ENCODE results near the gene ST7.
"Not testable (repeated sequence)": the region's sequence is repeated elsewhere in the genome, so short reads cannot be mapped to it uniquely, and the experiment has no call there.

ST7 gene

GRCh38 chr7:116953372-116953905, at the start of gene ST7:
Gene ST7 (plus strand): TSS chr7:116953501. CDS start chr7:116953541, 40 bp downstream.
- ATAC-seq: peak; percentile 64
- Mint-ChIP-seq H3K27ac (peak within 1 kb of the TSS; percentile 87), H3K9me3 (no peaks in the 10 kb centered on the region), H3K4me3 (peak within 1 kb of the TSS; percentile 90), H3K4me1 (peaks cover 31% of the 10 kb centered on the region), H3K27me3 (peaks cover 5% of the 10 kb centered on the region), H3K36me3 (ENCODE audit: low read depth) (peaks cover 5% of the 10 kb centered on the region)
- DNase-seq: peak; percentile 64

- H3K36me3 Mint-ChIP-seq (ENCODE audit: low read depth): peaks cover 55% of the 10 kb centered on the region
- no peak overlapping the region for H3K27ac Mint-ChIP-seq
- H3K4me1 Mint-ChIP-seq: no peaks in the 10 kb centered on the region
- H3K4me3 Mint-ChIP-seq: no peak overlapping the region
- ATAC-seq (no peak), DNase-seq (no peak)
- H3K27me3 Mint-ChIP-seq: no peaks in the 10 kb centered on the region
- H3K9me3 Mint-ChIP-seq: no peaks in the 10 kb centered on the region
Measured at GRCh38 chr7:116906391-116906790, 46.9 kb upstream of the ST7 start.

- Mint-ChIP-seq H3K27ac (no peak overlapping the region), H3K36me3 (ENCODE audit: low read depth) (peaks cover 60% of the 10 kb centered on the region), H3K4me3 (no peak overlapping the region), H3K27me3 (no peaks in the 10 kb centered on the region), H3K9me3 (no peaks in the 10 kb centered on the region), H3K4me1 (peaks cover 9% of the 10 kb centered on the region)
- DNase-seq (no peak), ATAC-seq (no peak)
Measured at GRCh38 chr7:116910383-116910782, 42.9 kb upstream of the ST7 start.

DNA sequence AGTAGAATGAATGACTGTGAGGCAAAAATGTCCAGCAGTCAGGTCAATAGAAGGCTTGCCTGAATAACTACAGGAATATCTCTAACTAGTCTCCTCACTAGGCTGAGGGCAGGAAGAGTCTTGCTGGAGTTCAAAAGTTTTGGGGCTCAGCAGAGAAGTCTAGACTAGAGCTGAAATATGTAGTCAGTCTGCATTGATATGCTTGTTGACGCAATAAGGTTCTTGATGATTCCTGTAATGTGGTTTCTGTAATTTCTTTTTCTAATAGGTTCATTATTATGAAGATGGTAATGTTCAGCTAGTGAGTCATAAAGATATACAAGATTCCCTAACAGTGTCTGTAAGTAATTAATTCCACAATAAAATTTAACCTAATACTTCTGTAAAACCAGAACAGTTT, 41.5 kb upstream of the ST7 start:
- H3K4me1 Mint-ChIP-seq: peaks cover 9% of the 10 kb centered on the region
- H3K27ac Mint-ChIP-seq: no peak overlapping the region
- no peaks in the 10 kb centered on the region for H3K27me3 Mint-ChIP-seq
- DNase-seq (no peak), ATAC-seq (no peak)
- H3K4me3 Mint-ChIP-seq: no peak overlapping the region
- H3K36me3 Mint-ChIP-seq (ENCODE audit: low read depth): peaks cover 61% of the 10 kb centered on the region
- H3K9me3 Mint-ChIP-seq: no peaks in the 10 kb centered on the region

DNA sequence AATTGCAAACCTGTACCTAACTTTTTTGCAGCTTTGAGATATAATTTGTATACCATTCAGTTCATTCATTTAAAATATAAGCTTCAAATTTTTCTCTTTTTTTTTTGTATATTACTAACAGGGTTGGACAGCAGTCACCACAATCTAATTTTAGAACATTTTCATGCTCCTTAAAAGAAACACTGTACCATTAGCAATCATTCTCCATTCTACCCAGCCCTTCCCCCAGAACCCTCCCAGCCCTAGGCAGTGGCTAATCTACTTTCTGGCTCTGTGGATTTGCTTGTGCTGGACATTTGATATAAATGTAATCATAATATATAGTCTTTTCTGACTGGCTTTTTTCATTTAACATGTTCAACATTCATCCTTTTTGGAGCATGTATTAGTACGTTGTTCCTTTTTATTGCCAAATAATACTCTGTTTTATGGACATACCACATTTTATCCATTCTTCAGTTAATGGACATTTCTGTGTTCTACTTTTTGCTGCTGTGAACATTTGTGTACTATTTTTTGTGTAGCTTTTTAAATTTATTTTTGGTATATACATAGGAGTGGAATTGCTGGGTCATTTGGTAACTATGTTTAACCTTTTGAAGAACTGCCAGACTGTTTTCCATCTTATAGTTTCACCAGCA, 40.9 kb upstream of the ST7 start:
- Mint-ChIP-seq H3K4me1 (peaks cover 9% of the 10 kb centered on the region), H3K9me3 (no peaks in the 10 kb centered on the region), H3K4me3 (no peak overlapping the region), H3K36me3 (ENCODE audit: low read depth) (peaks cover 61% of the 10 kb centered on the region), H3K27me3 (no peaks in the 10 kb centered on the region), H3K27ac (no peak overlapping the region)
- DNase-seq (no peak), ATAC-seq (peak; percentile 20)

GRCh38 chr7:116918704-116919103, 34.6 kb upstream of the ST7 start:
- Mint-ChIP-seq H3K27ac (no peak overlapping the region), H3K4me3 (no peak overlapping the region), H3K4me1 (no peaks in the 10 kb centered on the region), H3K36me3 (ENCODE audit: low read depth) (peaks cover 41% of the 10 kb centered on the region), H3K9me3 (no peaks in the 10 kb centered on the region), H3K27me3 (no peaks in the 10 kb centered on the region)
- DNase-seq: no peak
- ATAC-seq: no peak

- Mint-ChIP-seq H3K9me3 (no peaks in the 10 kb centered on the region), H3K27ac (no peak overlapping the region)
Measured at GRCh38 chr7:116920359-116920758, 32.9 kb upstream of the ST7 start.

GRCh38 chr7:116922545-116922944, 30.8 kb upstream of the ST7 start:
- peaks cover 18% of the 10 kb centered on the region for H3K36me3 Mint-ChIP-seq (ENCODE audit: low read depth)
- ATAC-seq (no peak), DNase-seq (no peak)
- no peak overlapping the region for H3K27ac Mint-ChIP-seq
- H3K4me1 Mint-ChIP-seq: no peaks in the 10 kb centered on the region
- H3K4me3 Mint-ChIP-seq: no peak overlapping the region
- H3K9me3 Mint-ChIP-seq: no peaks in the 10 kb centered on the region
- no peaks in the 10 kb centered on the region for H3K27me3 Mint-ChIP-seq

More at GRCh38 chr7:116920359-116920758, 32.9 kb upstream of the ST7 start:
- ATAC-seq (no peak), DNase-seq (no peak)
- H3K36me3 Mint-ChIP-seq (ENCODE audit: low read depth): peaks cover 33% of the 10 kb centered on the region
- no peaks in the 10 kb centered on the region for H3K4me1 Mint-ChIP-seq
- no peaks in the 10 kb centered on the region for H3K27me3 Mint-ChIP-seq
- H3K4me3 Mint-ChIP-seq: no peak overlapping the region

GRCh38 chr7:116924741-116925140, 28.6 kb upstream of the ST7 start:
- no peak overlapping the region for H3K4me3 Mint-ChIP-seq
- no peaks in the 10 kb centered on the region for H3K9me3 Mint-ChIP-seq
- ATAC-seq (no peak), DNase-seq (no peak)
- H3K36me3 Mint-ChIP-seq (ENCODE audit: low read depth): peaks cover 6% of the 10 kb centered on the region
- H3K4me1 Mint-ChIP-seq: no peaks in the 10 kb centered on the region
- no peaks in the 10 kb centered on the region for H3K27me3 Mint-ChIP-seq
- H3K27ac Mint-ChIP-seq: no peak overlapping the region

GRCh38 chr7:116929021-116929420, 24.3 kb upstream of the ST7 start:
- no peak for ATAC-seq
- H3K27ac Mint-ChIP-seq: no peak overlapping the region
- no peaks in the 10 kb centered on the region for H3K36me3 Mint-ChIP-seq (ENCODE audit: low read depth)
- H3K4me1 Mint-ChIP-seq: peaks cover 3% of the 10 kb centered on the region
- no peaks in the 10 kb centered on the region for H3K9me3 Mint-ChIP-seq
- no peak overlapping the region for H3K4me3 Mint-ChIP-seq
- peaks cover 11% of the 10 kb centered on the region for H3K27me3 Mint-ChIP-seq
- no peak for DNase-seq

- H3K4me3 Mint-ChIP-seq: no peak overlapping the region
- peaks cover 13% of the 10 kb centered on the region for H3K27me3 Mint-ChIP-seq
- ATAC-seq (peak; percentile 89), DNase-seq (peak; percentile 77)
- H3K27ac Mint-ChIP-seq: no peak overlapping the region
- no peaks in the 10 kb centered on the region for H3K9me3 Mint-ChIP-seq
- peaks cover 3% of the 10 kb centered on the region for H3K4me1 Mint-ChIP-seq
- no peaks in the 10 kb centered on the region for H3K36me3 Mint-ChIP-seq (ENCODE audit: low read depth)
Measured at GRCh38 chr7:116929914-116930913, 23.1 kb upstream of the ST7 start.

- Mint-ChIP-seq H3K27me3 (peaks cover 20% of the 10 kb centered on the region), H3K36me3 (ENCODE audit: low read depth) (no peaks in the 10 kb centered on the region), H3K27ac (no peak overlapping the region), H3K9me3 (no peaks in the 10 kb centered on the region), H3K4me1 (peaks cover 3% of the 10 kb centered on the region), H3K4me3 (no peak overlapping the region)
- ATAC-seq (no peak), DNase-seq (no peak)
Measured at GRCh38 chr7:116932566-116932965, 20.7 kb upstream of the ST7 start.

DNA sequence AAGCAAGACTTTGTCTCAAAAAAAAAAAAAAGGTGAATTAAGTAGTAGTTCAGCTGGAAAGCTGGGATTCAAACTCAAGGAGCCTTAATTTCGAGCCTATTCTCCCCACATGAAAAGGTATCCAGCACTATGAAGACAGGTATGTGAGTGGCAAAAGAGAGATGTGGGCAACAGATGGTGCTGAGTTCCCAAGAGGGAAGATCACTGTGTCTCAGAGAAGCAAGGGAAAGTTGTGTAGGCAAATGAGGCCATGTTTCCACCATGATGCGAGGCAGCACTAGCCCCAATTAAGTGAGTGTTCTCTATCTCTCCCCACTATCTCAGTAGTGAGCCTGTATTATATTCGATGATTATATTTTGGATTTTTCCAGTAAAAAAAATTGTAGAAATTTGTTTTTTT, 19.8 kb upstream of the ST7 start:
- H3K27me3 Mint-ChIP-seq: peaks cover 24% of the 10 kb centered on the region
- DNase-seq: no peak
- peaks cover 3% of the 10 kb centered on the region for H3K4me1 Mint-ChIP-seq
- H3K9me3 Mint-ChIP-seq: no peaks in the 10 kb centered on the region
- H3K27ac Mint-ChIP-seq: no peak overlapping the region
- H3K4me3 Mint-ChIP-seq: no peak overlapping the region
- ATAC-seq: no peak
- H3K36me3 Mint-ChIP-seq (ENCODE audit: low read depth): no peaks in the 10 kb centered on the region

- DNase-seq (no peak), ATAC-seq (no peak)
- Mint-ChIP-seq H3K27me3 (peaks cover 26% of the 10 kb centered on the region), H3K4me1 (peaks cover 3% of the 10 kb centered on the region), H3K27ac (no peak overlapping the region), H3K9me3 (no peaks in the 10 kb centered on the region), H3K36me3 (ENCODE audit: low read depth) (no peaks in the 10 kb centered on the region), H3K4me3 (no peak overlapping the region)
Measured at GRCh38 chr7:116934580-116934979, 18.7 kb upstream of the ST7 start.

GRCh38 chr7:116936844-116937243, 16.5 kb upstream of the ST7 start:
- not testable (repeated sequence) for DNase-seq; H3K36me3 Mint-ChIP-seq (ENCODE audit: low read depth); ATAC-seq; H3K4me1 Mint-ChIP-seq; H3K4me3 Mint-ChIP-seq; H3K9me3 Mint-ChIP-seq; H3K27ac Mint-ChIP-seq
- peaks cover 17% of the 10 kb centered on the region for H3K27me3 Mint-ChIP-seq
